ENCODE results near the gene ACADVL. TPM values are rescaled to one million over a fixed set of nuclear protein-coding genes. Genes with fewer than 3 reads are reported as not detected.

Gene ACADVL
- total RNA-seq, 1 experiment from 2014 or later, result 283 TPM

DNA sequence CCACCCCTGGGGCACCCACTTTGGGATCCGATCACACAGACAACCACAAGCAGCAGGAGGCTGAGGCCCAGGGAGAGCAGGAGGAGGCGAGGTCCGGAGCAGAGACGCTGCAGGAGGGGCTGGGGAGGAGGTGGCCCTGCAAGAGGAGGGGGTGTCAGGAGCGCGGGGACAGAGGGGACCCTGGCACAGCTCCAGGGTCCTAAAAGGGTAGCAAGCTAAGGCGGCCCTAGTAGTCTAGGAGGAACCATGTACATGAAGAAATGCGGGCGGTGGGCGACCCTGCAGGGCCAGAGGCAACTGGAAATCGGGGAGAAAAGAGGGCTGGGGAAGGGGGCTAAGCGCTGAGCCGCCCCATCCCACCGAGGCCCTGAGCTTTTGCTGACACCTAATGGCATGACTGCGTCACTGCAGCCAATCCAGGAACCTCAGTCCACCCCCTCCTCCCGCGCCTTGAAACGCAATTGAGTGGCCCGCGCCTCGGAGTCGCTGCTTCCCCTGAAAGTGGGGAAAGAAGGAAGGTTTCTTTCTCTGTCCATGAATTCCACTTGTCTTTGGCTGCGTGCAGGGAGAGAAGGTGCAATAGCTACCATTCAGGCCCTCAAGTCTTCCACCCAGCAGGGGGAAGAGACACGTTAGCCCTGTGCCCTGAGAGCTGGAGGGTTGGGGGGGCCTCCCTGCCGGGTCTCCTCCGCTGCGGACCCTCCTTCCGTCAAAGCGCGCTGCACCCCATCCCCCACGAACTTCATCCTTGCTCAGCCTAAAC, 42.4 kb upstream of the ACADVL start:
- Histone ChIP-seq H3K23ac (ENCODE audit: insufficient read length, low read depth, low read length) (no peak overlapping the region), H3K9ac (ENCODE audit: extremely low read depth, insufficient read length, low read length) (peak overlapping the region; percentile 39), H4K20me1 (ENCODE audit: control insufficient read depth, insufficient read depth, insufficient read length) (no peaks in the 10 kb centered on the region), H3K27me3 (ENCODE audit: insufficient read depth, low read length) (peaks cover 5% of the 10 kb centered on the region; the same call in 1 of the 2 replicates), H3K56ac (ENCODE audit: insufficient read length, low read depth, low read length) (no peak overlapping the region), H2BK15ac (ENCODE audit: low read depth, low read length) (no peak overlapping the region), H2AK5ac (ENCODE audit: insufficient read length, low read length) (no peak overlapping the region), H3K23me2 (ENCODE audit: insufficient read length, low read depth, low read length, poor library complexity, severe bottlenecking) (peaks cover 16% of the 10 kb centered on the region), H2AFZ (ENCODE audit: low read length) (no peak overlapping the region), H4K5ac (ENCODE audit: insufficient read length, low read depth, low read length) (no peak overlapping the region), H4K8ac (replicated peaks; ENCODE audit: insufficient read length, low read depth, low read length) (no peak overlapping the region), H3K27ac (ENCODE audit: insufficient read length, low read depth, low read length) (no peak overlapping the region), H3K79me1 (ENCODE audit: insufficient read depth, low read depth, low read length, poor library complexity, severe bottlenecking) (no peaks in the 10 kb centered on the region), H2BK12ac (ENCODE audit: insufficient read length, low read depth, low read length) (no peak overlapping the region), H3K4ac (ENCODE audit: low read depth, low read length) (no peak overlapping the region), H3K9me3 (ENCODE audit: control insufficient read depth, low read depth, low read length) (no peaks in the 10 kb centered on the region), H3K4me2 (ENCODE audit: insufficient read depth, insufficient read length, low read length) (peak overlapping the region; percentile 91), H2BK5ac (ENCODE audit: insufficient read length, low read length) (no peak overlapping the region), H3K14ac (ENCODE audit: insufficient read depth, low read length) (no peak overlapping the region), H3K4me1 (ENCODE audit: insufficient read depth, low read length) (no peaks in the 10 kb centered on the region; the same call in 1 of the 2 replicates), H3K18ac (ENCODE audit: insufficient read length, low read depth, low read length) (peak overlapping the region; percentile 13), H2BK120ac (ENCODE audit: low read depth, low read length, poor library complexity, severe bottlenecking) (no peak overlapping the region), H2BK20ac (ENCODE audit: low read depth, low read length, poor library complexity, severe bottlenecking) (no peak overlapping the region), H3K79me2 (ENCODE audit: insufficient read depth, low read length) (no peaks in the 10 kb centered on the region), H4K91ac (ENCODE audit: insufficient read length, low read depth, low read length) (no peak overlapping the region), H3T11ph (ENCODE audit: low read length) (no peak overlapping the region)
- Mint-ChIP-seq H3K27ac (peak overlapping the region in 1 of 3 experiments; percentile 85; a peak in 2 of 7 replicates), H3K9me3 (no peaks in the 10 kb centered on the region), H3K4me1 (peaks cover 5 to 10% of the 10 kb centered on the region in 2 experiments; a peak in 3 of 4 replicates), H3K4me3 (no peak overlapping the region), H3K27me3 (ENCODE audit: low read depth) (peaks cover 34% of the 10 kb centered on the region), H3K36me3 (ENCODE audit: insufficient read depth in 1 of 3, low read depth in 3 of 3) (no peaks in the 10 kb centered on the region)
- TF ChIP-seq, protein P1, sequence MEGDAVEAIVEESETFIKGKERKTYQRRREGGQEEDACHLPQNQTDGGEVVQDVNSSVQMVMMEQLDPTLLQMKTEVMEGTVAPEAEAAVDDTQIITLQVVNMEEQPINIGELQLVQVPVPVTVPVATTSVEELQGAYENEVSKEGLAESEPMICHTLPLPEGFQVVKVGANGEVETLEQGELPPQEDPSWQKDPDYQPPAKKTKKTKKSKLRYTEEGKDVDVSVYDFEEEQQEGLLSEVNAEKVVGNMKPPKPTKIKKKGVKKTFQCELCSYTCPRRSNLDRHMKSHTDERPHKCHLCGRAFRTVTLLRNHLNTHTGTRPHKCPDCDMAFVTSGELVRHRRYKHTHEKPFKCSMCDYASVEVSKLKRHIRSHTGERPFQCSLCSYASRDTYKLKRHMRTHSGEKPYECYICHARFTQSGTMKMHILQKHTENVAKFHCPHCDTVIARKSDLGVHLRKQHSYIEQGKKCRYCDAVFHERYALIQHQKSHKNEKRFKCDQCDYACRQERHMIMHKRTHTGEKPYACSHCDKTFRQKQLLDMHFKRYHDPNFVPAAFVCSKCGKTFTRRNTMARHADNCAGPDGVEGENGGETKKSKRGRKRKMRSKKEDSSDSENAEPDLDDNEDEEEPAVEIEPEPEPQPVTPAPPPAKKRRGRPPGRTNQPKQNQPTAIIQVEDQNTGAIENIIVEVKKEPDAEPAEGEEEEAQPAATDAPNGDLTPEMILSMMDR (conservative IDR thresholded peaks at IDR 0.05), result peak; percentile 94
- WGBS (ENCODE audit: extremely low coverage, insufficient read length, low lambda C conversion rate), result no CpG with 5 or more reads among the region's 31 CpGs
- peak; percentile 91 for DNase-seq
